MM.1S (cell line): ENCODE data around the gene SEPTIN2.

Source experiments
- DNase-seq: peaks from one replicate; pipeline ENCODE4 v3.0.0-alpha.2; 2015
- H2AFZ ChIP-seq: fragments of 300-600 bp; sonication (generic); 2 replicates; pipeline ENCODE4 v1.6.0; 2016; ENCODE audit warnings: antibody characterized with exemption, low read length
- H3F3A ChIP-seq: fragments of 300-600 bp; sonication (generic); 2 replicates; pipeline ENCODE4 v1.6.1; 2016; ENCODE audit warnings: mild to moderate bottlenecking, antibody characterized with exemption, low read length, moderate library complexity, mixed read lengths; ENCODE audit not compliant: insufficient read depth
- H3K27ac ChIP-seq: fragments of 300-600 bp; sonication (generic); 2 replicates; pipeline ENCODE4 v1.5.1; 2016; ENCODE audit warnings: mild to moderate bottlenecking, low read length
- H3K27me3 ChIP-seq: fragments of 300-600 bp; sonication (generic); replicated peaks from 2 replicates; pipeline ENCODE4 v1.6.0; 2016; ENCODE audit warnings: low read length; ENCODE audit not compliant: insufficient read depth
- H3K36me3 ChIP-seq: fragments of 300-600 bp; sonication (generic); replicated peaks from 2 replicates; pipeline ENCODE4 v1.6.1; 2016; ENCODE audit warnings: mild to moderate bottlenecking, low read length, mixed read lengths; ENCODE audit not compliant: insufficient read depth
- H3K4me1 ChIP-seq: fragments of 300-600 bp; sonication (generic); 2 replicates; pipeline ENCODE4 v1.6.1; 2016; ENCODE audit warnings: low read length, mixed read lengths
- H3K4me2 ChIP-seq: fragments of 300-600 bp; sonication (generic); 2 replicates; pipeline ENCODE4 v1.6.0; 2016; ENCODE audit warnings: low read depth, low read length
- H3K4me3 ChIP-seq: fragments of 300-600 bp; sonication (generic); 2 replicates; pipeline ENCODE4 v1.5.1; 2016; ENCODE audit warnings: low read length, mixed read lengths
- H3K79me2 ChIP-seq: fragments of 300-600 bp; sonication (generic); 2 replicates; pipeline ENCODE4 v1.6.1; 2016; ENCODE audit warnings: mixed run types, low read length, mixed read lengths
- H3K9ac ChIP-seq: fragments of 300-600 bp; sonication (generic); 2 replicates; pipeline ENCODE4 v1.6.1; 2016; ENCODE audit warnings: low read length, mixed read lengths
- H3K9me2 ChIP-seq: fragments of 300-600 bp; sonication (generic); replicated peaks from 2 replicates; pipeline ENCODE4 v1.6.1; 2016; ENCODE audit warnings: mild to moderate bottlenecking, low read length, mixed read lengths; ENCODE audit not compliant: insufficient read depth
- H3K9me3 ChIP-seq: fragments of 300-600 bp; sonication (generic); replicated peaks from 2 replicates; pipeline ENCODE4 v1.6.1; 2016; ENCODE audit warnings: mild to moderate bottlenecking, low read length, mixed read lengths; ENCODE audit not compliant: insufficient read depth
- H4K20me1 ChIP-seq: fragments of 300-600 bp; sonication (generic); 2 replicates; pipeline ENCODE4 v1.6.1; 2016; ENCODE audit warnings: mild to moderate bottlenecking, low read length, moderate library complexity, mixed read lengths; ENCODE audit not compliant: insufficient read depth
- CTCF ChIP-seq: fragments of 300-600 bp; sonication (generic); IDR thresholded peaks from 2 replicates; pipeline ENCODE4 v1.5.1; 2016; ENCODE audit warnings: antibody characterized with exemption, low read length, mixed read lengths
- EZH2 ChIP-seq: fragments of 300-600 bp; sonication (generic); optimal IDR thresholded peaks from 2 replicates; pipeline ENCODE3; 2017; ENCODE audit warnings: low read depth, mild to moderate bottlenecking, antibody characterized with exemption, low read length, mixed read lengths
- EZH2phosphoT487 ChIP-seq: fragments of 300-600 bp; sonication (generic); IDR thresholded peaks from 2 replicates; pipeline ENCODE4 v1.6.1; 2018; ENCODE audit warnings: antibody characterized with exemption, low read length

The SEPTIN2 gene

GRCh38 chr2:241386519-241386918 lies 70.8 kb downstream of the SEPTIN2 start:
- H3K79me2 ChIP-seq: peaks cover 78% of the 10 kb centered on the region
- no peaks in the 10 kb centered on the region for H3K9me3 ChIP-seq
- TF ChIP-seq CTCF: no peak
- no peak for TF ChIP-seq EZH2
- TF ChIP-seq EZH2phosphoT487: no peak
- H3K4me2 ChIP-seq: no peak overlapping the region
- DNase-seq: no peak
- no peaks in the 10 kb centered on the region for H3K27me3 ChIP-seq
- H3K9ac ChIP-seq: no peak overlapping the region
- H2AFZ ChIP-seq: no peak overlapping the region
- no peaks in the 10 kb centered on the region for H4K20me1 ChIP-seq
- H3F3A ChIP-seq: peaks cover 3% of the 10 kb centered on the region; the same call in 1 of the 2 replicates
- H3K36me3 ChIP-seq: no peaks in the 10 kb centered on the region; the same call in 1 of the 2 replicates
- H3K27ac ChIP-seq: no peak overlapping the region
- H3K9me2 ChIP-seq: no peaks in the 10 kb centered on the region
- H3K4me1 ChIP-seq: peaks cover 10% of the 10 kb centered on the region
- H3K4me3 ChIP-seq: no peak overlapping the region

- no peaks in the 10 kb centered on the region for H3K27me3 ChIP-seq
- H3K9me3 ChIP-seq: no peaks in the 10 kb centered on the region
- H3K4me2 ChIP-seq: no peak overlapping the region
- H3K79me2 ChIP-seq: peaks cover 69% of the 10 kb centered on the region
- H3K9me2 ChIP-seq: no peaks in the 10 kb centered on the region
- H3K36me3 ChIP-seq: no peaks in the 10 kb centered on the region
- H4K20me1 ChIP-seq: no peaks in the 10 kb centered on the region
- no peak for DNase-seq
- no peak overlapping the region for H3K9ac ChIP-seq
- H3K27ac ChIP-seq: no peak overlapping the region
- no peak for TF ChIP-seq EZH2
- no peak for TF ChIP-seq CTCF
- H3K4me3 ChIP-seq: no peak overlapping the region
- H3K4me1 ChIP-seq: peaks cover 16% of the 10 kb centered on the region
- no peak overlapping the region for H2AFZ ChIP-seq
- H3F3A ChIP-seq: peaks cover 3% of the 10 kb centered on the region; the same call in 1 of the 2 replicates
Measured at GRCh38 chr2:241389697-241390096, 74.0 kb downstream of the SEPTIN2 start.

GRCh38 chr2:241390301-241391206 lies 74.8 kb downstream of the SEPTIN2 start:
- DNase-seq: peak; percentile 21
- no peaks in the 10 kb centered on the region for H3K9me2 ChIP-seq
- H3K4me3 ChIP-seq: no peak overlapping the region
- no peak overlapping the region for H2AFZ ChIP-seq
- no peak overlapping the region for H3K9ac ChIP-seq
- H4K20me1 ChIP-seq: no peaks in the 10 kb centered on the region
- peak overlapping the region; percentile 8; the same call in 1 of the 2 replicates for H3K27ac ChIP-seq
- H3K27me3 ChIP-seq: no peaks in the 10 kb centered on the region
- peaks cover 70% of the 10 kb centered on the region for H3K79me2 ChIP-seq
- no peaks in the 10 kb centered on the region for H3K36me3 ChIP-seq
- H3K9me3 ChIP-seq: no peaks in the 10 kb centered on the region
- TF ChIP-seq CTCF (no peak), EZH2phosphoT487 (no peak), EZH2 (no peak)
- H3F3A ChIP-seq: peaks cover 3% of the 10 kb centered on the region; the same call in 1 of the 2 replicates
- H3K4me2 ChIP-seq: 0 out of 2 replicates have a peak overlapping the region, but pooled peaks have one; percentile 5
- peaks cover 16% of the 10 kb centered on the region for H3K4me1 ChIP-seq
